ENCODE results near the gene MCM8.

MCM8 gene

GRCh38 chr20:5947276-5947675, 3.2 kb upstream of the MCM8 start:
- DNase-seq (ENCODE audit: low read depth): no peak

- DNase-seq (ENCODE audit: low read depth): no peak
These were observed 545 bp upstream of the MCM8 start for GRCh38 chr20:5949943-5950270.

DNA sequence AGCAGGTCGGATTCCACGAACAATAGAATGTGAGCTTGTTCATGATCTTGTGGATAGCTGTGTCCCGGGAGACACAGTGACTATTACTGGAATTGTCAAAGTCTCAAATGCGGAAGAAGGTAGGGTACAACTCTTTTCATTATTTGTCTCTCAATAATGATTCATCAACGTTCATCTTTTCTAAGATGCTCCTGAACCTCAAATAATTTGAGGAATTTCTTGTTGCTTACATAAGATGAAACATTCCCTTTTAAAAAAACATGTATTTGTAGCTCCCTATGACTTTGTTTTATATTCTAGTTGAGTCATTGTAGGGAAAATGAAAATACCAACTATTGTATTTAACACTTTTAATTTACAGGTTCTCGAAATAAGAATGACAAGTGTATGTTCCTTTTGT, 17.0 kb downstream of the MCM8 start:
- no peak for DNase-seq (ENCODE audit: low read depth)

DNA sequence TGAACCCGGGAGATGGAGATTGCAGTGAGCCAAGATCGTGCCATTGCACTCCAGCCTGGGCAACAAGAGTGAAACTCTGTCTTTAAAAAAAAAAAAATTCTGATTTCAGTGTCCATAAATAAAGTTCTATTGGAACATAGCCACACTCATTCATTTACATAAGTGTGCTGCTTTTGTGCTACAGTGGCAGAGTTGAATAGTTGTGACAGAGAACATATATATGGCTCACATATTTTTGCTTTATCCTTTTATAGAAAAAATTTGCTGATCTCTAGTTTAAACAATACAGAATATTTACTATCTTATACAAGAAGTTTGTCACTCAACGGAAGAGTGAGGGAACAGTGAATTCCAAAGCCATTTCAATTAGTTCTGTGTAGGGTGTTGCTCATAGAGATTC, 18.0 kb downstream of the MCM8 start:
- DNase-seq (ENCODE audit: low read depth): no peak

- DNase-seq (ENCODE audit: low read depth): no peak
These were observed 19.0 kb downstream of the MCM8 start for GRCh38 chr20:5969348-5969935.

- no peak for DNase-seq (ENCODE audit: low read depth)
These were observed 19.5 kb downstream of the MCM8 start for GRCh38 chr20:5969940-5970339.

- DNase-seq (ENCODE audit: low read depth): no peak
These were observed 19.9 kb downstream of the MCM8 start for GRCh38 chr20:5970381-5970780.

GRCh38 chr20:5971203-5971602, 20.8 kb downstream of the MCM8 start:
- no peak for DNase-seq (ENCODE audit: low read depth)

GRCh38 chr20:5973172-5973571, 22.7 kb downstream of the MCM8 start:
- DNase-seq (ENCODE audit: low read depth): no peak

DNA sequence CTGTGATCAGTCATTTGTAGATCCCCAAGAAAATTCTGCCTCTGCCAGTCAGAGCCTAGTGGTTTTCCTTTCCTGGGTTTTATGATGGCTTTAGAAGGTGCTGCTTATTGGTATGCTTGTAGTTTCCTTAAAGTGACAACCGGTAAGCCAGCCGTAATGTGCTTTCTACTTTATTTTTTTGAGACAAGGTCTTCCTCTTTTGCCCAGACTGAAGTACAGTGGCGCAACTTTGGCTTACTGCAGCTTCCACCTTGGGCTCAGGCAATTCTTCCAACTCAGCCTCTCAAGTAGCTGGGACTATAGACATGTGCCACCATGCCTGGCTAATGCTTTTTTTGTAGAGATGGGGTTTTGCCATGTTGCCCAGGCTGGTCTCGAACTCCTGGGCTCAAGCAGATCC, 23.5 kb downstream of the MCM8 start:
- DNase-seq (ENCODE audit: low read depth): no peak

GRCh38 chr20:5974531-5974930, 24.1 kb downstream of the MCM8 start:
- DNase-seq (ENCODE audit: low read depth): no peak

DNA sequence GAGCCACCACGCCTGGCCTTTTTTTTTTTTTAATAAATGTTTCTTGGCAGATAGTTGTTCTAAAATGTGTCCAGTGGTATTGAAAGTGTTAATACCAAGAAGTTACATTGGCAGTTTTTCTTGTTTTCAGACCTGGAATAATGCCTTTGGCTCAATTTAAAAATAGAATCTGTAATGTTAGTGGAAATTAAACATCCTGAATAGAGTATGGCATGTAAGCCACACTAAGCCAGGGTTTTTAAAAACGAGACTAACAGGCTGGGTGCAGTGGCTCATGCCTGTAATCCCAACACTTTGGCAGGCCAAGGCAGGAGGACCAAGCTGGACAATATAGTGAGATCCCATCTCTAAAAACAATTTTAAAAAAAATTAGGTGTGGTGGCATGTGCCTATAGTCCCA, 25.3 kb downstream of the MCM8 start:
- no peak for DNase-seq (ENCODE audit: low read depth)

DNA sequence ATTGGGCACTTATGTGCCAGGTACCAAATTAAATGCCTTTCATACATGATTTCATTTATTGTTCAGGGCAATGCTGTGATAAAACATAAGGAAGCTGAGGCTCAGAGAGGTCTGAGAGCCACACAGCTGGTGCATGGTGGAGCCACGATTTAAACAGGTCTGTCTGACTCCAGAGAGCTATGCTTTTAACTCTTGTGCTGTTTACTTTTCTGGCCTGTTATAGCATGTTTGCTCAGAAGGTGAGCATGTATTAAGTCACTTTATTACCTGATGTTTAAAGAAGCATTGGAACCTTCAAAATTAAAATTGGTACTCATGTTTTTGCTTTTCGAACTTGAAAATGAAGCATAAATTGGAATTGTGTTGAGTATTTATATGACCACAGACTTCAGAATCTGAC, 26.8 kb downstream of the MCM8 start:
- DNase-seq (ENCODE audit: low read depth): no peak

GRCh38 chr20:5977975-5978374, 27.5 kb downstream of the MCM8 start:
- no peak for DNase-seq (ENCODE audit: low read depth)

- DNase-seq (ENCODE audit: low read depth): no peak
These were observed 29.3 kb downstream of the MCM8 start for GRCh38 chr20:5979801-5980200.

DNA sequence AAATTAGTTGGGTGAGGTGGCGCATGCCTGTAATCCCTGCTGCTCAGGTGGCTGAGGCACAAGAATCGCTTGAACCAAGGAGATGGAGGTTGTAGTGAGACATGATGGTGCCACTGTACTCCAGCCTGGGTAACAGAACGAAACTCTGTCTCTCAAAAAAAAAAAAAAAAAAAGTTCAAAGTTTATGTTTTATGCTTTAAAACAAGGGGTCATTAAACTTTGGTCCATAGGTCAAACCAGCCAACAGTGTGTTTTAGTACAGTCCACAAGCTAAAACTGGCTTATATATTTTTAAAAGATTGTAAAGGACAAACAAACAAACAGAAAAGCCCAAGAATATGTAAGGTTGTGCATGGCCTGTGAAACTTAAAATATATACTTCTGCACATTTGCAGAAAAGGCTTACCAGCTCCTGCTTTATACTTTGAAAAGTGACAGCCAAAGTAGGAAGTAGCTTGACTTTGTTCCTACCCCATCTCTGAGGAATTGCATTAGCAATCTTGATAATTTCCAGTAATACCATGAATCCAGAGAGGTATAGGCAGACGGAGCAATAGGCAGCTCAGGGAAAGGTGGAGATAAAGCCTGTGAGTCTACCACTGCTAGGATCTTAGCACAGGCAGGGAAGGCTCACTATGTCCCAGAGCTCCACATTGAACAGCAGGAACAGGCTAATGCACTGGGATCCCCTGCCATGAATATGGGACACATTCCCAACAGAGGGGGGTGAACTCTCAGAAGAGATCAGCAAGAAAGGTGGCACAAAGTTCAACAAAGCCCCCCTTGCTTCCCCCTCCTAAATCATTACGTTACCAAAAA, 30.5 kb downstream of the MCM8 start:
- no peak for DNase-seq (ENCODE audit: low read depth)

DNA sequence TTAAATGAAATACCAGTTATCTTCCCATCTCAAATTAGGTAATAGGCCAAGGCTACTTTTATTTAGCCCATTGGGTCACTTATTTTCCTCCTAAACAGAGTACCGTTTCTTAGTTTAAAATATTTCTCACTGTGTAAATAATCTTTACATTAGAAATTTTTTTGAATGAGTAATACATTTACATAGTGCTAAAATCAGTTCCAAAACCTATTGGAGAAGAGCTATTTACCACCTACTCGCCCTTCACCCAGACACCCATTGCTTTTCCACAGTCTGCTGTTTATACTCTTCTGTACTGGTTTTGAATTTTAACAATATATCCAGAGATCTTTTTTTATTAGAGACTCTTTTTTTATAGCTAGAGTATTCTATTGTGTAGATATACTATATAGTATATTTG, 36.9 kb downstream of the MCM8 start:
- DNase-seq (ENCODE audit: low read depth): no peak

- no peak for DNase-seq (ENCODE audit: low read depth)
These were observed 39.1 kb downstream of the MCM8 start for GRCh38 chr20:5989539-5989938.

DNA sequence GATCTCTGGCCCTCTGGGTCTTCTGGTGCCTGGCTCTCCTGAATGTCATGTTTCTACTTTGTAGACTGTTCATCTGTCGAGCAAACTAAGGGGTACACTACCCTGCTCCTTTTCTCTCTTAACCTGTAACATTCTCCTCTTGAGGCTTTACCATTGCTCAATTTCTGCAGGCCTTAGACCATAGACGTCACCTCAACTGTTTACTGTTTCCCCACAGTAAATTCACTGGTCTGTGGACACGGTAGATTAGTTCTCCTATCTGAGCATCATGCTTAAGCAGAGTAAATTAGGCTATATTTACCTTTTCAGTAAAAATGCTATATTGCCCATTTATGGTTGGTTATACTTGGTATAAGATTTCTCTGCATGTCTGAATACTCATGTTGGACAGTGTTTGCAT, 40.5 kb downstream of the MCM8 start:
- DNase-seq (ENCODE audit: low read depth): no peak

GRCh38 chr20:5991623-5992441, 41.4 kb downstream of the MCM8 start:
- no peak for DNase-seq (ENCODE audit: low read depth)

DNA sequence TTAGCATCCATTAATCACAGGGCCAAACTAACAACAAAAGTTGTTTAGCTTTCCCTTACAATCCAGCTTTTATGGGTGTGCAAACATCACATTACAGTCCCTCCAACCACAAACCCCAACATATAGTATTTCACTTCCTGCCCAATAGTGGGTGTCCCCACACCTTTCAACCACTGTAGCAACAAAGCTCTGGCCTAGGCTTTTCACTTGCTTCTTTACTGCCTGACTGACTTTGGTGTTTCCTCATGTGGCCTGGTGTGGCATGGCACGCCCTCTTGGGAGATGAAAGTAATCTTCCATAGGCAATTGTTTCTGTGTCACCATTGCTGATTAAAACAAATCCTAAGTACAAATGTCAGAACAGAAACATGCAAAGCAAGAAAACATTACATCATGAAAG, 46.3 kb downstream of the MCM8 start:
- DNase-seq (ENCODE audit: low read depth): no peak

DNA sequence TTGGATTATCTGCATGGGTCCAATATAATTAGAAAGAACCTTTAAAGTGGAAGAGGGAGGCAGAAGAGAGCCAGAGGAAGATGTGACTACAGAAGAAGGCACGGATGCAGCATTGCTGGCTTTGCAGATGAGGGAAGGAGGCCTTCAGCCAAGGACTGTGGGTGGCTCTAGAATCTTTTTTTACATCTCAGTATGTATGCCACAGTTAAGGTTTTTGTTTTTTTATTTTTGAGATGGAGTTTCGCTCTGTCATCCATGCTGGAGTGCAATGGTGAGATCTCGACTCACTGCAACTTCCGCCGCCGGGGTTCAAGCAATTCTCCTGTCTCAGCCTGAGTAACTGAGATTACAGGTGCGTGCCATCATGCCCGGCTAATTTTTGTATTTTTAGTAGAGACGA, 49.3 kb downstream of the MCM8 start:
- no peak for DNase-seq (ENCODE audit: low read depth)

- no peak for DNase-seq (ENCODE audit: low read depth)
These were observed 50.4 kb downstream of the MCM8 start for GRCh38 chr20:6000871-6001270.

Measured in activated T-helper 1 cell treated with Interleukin-2 at 50 U/mL for 16 hours (primary cell).